Right renal pelvis (tissue), 4 donors: Measurements from ENCODE around the gene PPP1R14C. TPM values are rescaled to one million over a fixed set of nuclear protein-coding genes. Genes with fewer than 3 reads are reported as not detected.
A peak's percentile ranks its signal among the peaks of the same experiment; 100 is the strongest.
"Not testable (repeated sequence)": the region's sequence is repeated elsewhere in the genome, so short reads cannot be mapped to it uniquely, and the experiment has no call there.

Experiments
- DNase-seq, 4 donors: peaks; one replicate each; pipeline ENCODE4 v3.0.0-alpha.2; 2013; ENCODE audit warnings: low read depth in 4 of 4, low spot score in 3 of 4, missing footprints in 1 of 4
- polyA plus RNA-seq, 4 donors: library from polyadenylated mRNA; unstranded; fragments of 120-200 nt; gene quantifications; one replicate each; pipeline ENCODE4 v1.2.1, GENCODE V29; 2013; ENCODE audit not compliant: insufficient read length in 4 of 4

The PPP1R14C gene
- polyA plus RNA-seq, 4 donors = 21.0 to 27.7 (median 24.8) TPM

DNA sequence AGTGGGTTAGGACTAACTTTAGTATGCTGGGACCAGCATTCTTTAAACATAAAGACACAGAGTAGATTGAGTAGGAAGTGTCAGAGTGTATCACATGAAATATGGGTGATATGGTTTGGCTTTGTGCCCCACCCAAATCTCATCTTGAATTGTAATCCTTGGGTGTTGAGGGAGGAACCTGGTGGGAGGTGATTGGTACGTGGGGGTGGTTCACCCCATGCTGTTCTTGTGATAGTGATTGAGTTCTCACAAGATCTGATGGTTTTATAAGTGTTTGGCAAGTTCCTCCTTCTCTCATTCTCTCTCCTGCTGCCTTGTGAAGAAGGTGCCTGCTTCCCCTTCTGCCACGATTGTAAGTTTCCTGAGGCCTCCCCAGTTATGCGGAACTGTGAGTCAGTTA lies 5.1 kb upstream of the PPP1R14C start:
- DNase-seq = not testable (repeated sequence)

DNA sequence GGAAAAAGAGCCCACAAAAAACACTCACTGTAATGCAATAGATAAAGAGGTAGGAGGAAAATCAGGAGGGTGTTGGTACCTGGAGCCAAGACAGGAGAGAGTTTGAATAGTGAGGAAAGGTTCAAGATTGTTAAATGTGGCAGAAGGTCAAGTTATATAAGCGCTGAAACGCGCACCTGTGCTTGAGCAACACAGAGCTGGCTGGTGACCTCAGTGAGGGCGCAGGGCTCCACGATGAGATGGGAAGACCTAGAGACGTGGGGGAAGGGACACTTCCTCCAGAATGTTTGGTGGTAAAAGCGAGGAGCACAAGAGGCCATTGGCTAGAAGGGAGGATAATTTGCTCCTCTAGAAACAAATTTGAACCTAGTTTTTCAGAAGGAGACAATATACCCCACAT lies 4.2 kb upstream of the PPP1R14C start:
- DNase-seq = no peak

GRCh38 chr6:150139533-150139932 lies 3.3 kb upstream of the PPP1R14C start:
- DNase-seq = no peak

DNA sequence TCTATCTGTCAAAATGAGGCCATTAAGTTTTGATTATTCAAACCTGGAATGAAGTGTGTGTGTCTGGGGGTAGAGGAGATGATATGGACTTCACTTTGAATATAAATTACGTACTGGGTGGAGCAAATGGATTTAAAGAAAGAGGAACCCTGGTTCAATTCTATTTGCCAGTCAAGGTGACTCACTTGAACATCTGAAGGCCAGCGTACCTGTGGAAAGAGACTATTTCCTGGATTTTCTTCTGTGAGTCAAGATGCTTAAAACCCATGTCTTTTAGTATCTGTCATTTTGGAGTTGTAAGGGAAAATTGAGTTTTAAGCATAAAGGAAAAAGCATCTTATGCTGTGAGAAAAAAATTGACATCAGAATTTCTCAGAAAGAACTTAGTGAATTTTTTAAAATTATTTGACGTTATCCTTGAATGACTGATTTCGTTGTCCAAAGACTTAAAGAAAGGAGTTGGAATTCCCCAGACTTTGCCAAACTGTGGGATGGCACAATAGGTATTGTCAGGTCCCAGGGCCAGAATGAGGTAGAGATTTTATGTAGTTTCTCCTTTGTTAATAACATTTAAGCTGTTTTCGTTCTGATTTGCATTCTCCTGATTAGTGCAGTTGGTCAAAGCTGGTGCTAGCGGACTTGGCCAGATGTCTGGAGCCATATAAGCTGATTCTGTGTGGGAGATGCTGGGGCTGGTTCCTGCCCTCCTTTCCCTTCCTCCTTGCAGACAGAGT lies 2.4 kb upstream of the PPP1R14C start:
- DNase-seq = no peak

GRCh38 chr6:150142097-150142669 lies 661 bp upstream of the PPP1R14C start:
- DNase-seq = peak in 1 of 4 donors; percentile 29

- no peak for DNase-seq
Measured at GRCh38 chr6:150143516-150144293, 861 bp downstream of the PPP1R14C start.

DNA sequence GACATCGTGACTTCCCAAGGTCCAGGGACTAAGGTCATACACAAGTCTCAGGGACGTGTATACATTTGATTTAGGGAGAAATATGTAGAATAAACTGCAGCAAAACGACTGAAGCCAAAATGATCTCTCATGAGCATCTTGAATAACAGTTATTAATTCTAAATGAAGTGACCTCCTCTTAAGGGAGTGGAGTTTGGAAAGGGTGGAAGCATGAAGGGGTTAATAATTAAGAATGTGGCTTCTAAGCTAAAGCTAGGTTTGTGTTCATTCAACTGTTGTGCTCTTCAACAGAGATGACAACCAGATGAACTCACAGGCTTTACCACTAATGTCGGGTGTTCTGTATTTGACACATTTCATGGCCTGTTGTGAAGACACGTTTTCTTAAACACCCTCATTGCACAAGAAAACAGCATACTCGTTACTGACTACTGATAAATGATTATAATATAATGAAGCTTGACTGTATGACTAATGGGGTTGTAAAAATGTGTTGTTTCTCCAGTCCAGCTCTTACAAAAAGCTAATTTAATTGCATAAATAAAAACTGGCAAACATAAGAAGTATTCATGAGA lies 1.5 kb downstream of the PPP1R14C start:
- DNase-seq = no peak

DNA sequence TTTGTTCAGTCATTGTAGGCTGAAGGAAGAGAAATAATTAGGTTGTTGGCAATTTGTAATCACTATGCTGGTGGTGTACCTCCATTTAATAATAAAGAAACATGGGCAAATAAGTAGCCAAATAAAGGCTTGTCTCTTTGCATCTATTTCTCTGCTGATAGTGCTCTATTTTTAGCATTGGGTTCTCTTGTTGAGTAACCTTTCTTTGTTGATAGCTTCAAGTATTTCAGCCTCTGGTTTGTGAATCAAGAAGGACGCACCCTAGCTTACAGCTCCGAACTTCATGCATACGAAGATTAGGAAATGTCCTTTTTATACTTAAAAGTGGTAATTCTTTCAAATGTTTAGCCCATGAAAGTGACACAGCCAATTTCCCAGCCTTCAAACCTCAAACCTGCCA lies 2.6 kb downstream of the PPP1R14C start:
- no peak for DNase-seq

GRCh38 chr6:150145830-150146229 lies 3.0 kb downstream of the PPP1R14C start:
- DNase-seq = no peak

GRCh38 chr6:150146436-150146835 lies 3.6 kb downstream of the PPP1R14C start:
- no peak for DNase-seq

DNA sequence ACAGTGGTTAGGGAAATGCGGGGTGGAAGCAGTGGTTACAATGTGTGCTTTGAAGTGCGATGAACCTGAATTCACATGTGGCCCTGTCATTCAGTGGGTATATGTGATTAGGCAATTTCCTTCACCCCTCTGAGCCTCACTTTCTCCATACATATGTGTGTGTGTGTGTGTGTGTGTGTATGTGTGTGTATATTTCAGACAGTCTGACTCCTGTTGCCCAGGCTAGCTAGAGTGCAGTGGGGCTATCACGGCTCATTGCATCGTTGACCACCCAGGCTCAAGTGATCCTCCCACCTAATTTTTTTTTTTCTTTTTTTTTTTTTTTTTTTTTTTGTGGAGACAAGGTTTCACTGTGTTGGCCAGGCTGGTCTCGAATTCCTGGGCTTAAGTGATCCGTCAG lies 6.3 kb downstream of the PPP1R14C start:
- peak in 2 of 4 donors; percentile 28 to 33 for DNase-seq

DNA sequence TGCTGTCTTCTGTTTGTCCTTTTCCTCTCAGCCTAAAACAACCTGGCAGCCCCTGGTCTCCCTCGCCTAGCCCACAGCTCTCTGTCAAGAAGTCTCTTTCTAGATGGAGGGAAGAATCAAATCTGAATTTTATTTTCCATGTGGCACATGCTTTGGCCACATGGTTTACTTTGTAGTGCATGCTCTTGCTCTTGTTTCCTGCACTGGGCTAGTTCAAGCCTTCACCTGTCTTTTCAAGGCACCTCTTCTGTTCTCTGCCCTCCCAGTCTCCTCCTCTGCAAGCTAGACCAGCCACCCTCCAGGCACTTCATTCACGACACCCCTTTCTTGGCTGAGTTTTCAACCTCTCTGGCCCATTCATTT lies 7.6 kb downstream of the PPP1R14C start:
- DNase-seq = no peak

DNA sequence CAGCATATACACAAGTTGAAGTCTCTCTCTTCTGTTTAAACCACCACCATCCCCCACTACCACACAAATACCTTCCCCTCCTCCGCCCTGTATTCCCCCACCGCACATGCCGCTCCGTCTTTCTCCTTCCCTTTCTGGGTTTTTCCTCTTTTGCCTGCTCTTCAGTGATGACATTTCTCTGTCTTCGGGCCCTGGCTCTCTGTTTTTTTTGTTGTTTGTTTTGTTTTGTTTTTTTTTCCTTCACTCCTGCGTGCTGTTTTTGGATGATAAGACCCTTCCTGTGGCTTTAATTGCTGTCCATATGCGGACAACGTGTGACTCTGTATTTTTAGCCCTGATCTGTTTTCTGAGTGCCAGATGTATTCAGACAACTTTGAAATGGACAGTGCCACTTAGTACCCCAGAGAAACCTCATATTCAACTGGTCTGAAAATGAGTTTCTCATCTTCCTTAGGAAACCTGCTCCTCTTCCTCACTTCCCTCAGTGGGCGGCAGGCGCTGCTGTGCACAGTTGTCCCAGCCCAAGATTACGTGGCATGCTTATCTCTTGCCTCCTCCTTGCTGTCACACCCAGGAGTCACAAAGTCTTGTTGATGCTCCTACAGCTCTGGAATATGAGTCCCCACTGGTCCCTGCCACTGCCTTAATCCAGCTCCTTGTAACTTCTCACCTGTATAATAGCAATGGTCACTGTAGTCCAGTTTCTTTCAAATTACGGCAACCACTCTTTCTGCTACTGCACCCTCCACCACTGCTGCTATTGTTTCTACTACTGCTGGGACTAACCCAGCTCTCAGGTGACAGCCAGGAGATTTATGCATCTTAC lies 8.2 kb downstream of the PPP1R14C start:
- DNase-seq = no peak

DNA sequence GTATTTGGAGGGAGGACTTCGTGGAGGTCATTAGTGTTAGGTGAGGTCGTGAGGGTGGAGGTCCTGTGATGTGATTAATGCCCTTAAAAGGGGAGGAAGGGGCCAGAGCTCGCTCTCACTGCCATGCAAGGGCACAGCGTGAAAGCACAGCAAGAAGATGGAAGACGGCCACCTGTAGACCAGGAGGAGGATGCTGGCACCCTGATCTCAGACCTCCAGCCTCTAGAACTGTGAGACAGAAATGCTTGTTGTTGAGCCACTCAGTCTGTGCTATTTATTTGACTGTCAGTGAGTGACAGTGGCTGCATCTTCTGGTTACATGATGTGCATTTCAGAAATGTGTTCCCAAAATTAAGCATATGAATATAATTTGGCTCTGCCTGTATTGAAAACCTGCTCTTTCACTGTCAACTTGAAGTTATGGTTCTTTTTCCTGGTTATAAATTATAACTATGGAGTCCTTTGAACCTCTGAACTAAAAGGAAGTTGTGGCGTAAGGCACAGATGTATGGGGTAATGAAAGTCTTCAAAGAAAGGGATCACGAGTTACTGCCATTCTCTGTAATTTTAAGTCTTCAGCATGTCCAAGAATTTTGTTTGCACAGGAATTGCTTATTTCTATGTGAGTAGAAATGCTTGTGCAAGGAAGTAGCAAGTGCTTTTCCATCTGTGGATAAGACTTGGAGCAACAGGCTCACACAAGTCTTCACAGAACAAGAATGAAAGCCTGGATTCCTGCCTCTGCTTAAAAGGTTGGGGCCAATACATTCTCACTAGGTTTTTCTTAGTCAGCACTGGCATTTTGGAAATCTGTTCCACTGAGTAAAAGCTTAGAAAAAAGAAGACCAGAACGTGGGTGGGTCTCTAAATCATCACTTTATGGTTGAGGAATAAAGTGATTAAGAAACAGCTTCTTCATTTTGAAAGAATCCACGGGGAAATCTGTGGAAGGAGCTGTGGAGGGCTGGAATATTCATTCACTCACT lies 10.3 kb downstream of the PPP1R14C start:
- no peak for DNase-seq

DNA sequence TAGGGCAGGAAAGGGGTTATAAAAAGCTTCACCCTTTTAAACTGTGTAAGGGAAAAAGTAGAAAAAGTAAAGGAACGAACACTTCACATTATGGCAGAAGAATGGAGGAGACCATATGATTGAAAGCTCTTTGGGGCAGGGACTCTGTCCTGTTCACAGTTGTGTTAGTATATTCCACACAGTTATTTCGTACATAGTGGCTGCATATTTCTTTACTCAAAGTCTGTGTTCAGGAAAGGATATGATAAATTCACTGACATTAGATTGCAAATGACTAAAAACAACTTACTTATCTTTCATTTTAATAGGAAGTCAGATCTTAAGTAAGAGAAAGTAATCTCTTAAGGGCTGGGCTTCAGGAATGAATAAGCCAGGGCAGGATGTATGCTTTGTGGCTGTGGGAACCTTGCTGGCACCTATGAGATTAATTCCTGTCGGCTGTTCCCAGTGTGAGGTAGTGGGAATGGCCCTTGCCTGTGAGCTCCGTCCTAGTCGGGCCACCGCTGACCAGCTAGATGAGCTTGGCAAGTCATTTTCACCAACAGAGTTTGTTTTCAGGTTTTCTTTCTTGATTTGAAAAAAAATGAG lies 11.2 kb downstream of the PPP1R14C start:
- DNase-seq = no peak

DNA sequence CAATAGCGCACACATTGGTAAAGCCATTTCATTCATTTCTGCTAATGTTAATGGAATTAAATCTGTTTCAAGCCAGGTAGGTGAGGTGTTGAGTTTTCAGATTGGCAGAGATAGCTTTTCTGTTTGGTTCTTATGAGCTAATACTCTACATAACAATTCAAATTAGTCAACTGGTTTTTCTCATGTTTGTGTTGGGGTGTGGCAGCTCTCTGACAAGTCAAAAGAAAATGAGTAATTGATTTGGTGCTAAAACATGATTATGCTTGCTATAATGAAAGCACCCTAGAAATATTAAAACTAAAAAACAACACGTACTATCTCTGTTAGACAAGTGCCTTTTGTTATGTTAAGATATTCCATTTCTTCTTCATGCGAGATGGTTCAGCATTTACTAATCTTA lies 13.6 kb downstream of the PPP1R14C start:
- no peak for DNase-seq

DNA sequence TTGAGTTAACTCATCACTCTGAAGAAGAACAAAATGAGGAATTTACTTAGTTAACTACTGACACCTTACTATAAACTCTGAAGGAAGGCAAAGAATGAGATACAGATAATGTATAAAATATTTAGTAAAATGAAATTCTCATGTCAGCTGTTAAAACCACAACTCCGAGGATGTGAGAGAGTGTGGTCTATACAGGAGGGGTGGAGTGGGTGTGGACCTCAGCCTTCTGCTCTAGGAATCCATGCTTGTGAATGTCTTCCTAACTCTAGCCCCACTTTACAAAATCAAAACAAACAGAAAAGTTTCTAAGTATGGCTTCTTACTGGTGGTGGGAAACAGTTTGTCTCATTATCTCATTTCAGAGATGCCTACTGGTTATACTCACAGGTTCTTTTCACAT lies 14.2 kb downstream of the PPP1R14C start:
- DNase-seq = no peak

GRCh38 chr6:150159757-150160156 lies 16.9 kb downstream of the PPP1R14C start:
- no peak for DNase-seq

GRCh38 chr6:150163970-150164369 lies 21.1 kb downstream of the PPP1R14C start:
- DNase-seq = no peak
